ENCODE measurements around the gene TMEM87A. TPM values are rescaled to one million over a fixed set of nuclear protein-coding genes. Genes with fewer than 3 reads are reported as not detected.

The TMEM87A gene
- polyA plus RNA-seq, 12 donors, result 35.9 to 50.9 (median 43.7) TPM; not detected in 1

GRCh38 chr15:42165106-42165505 is 108.1 kb downstream of the TMEM87A start:
- DNase-seq, result no peak

- DNase-seq, result no peak
These were observed 109.2 kb downstream of the TMEM87A start for GRCh38 chr15:42163947-42164550.

GRCh38 chr15:42163291-42163690 is 109.9 kb downstream of the TMEM87A start:
- no peak for DNase-seq

Other genes with a start within 250 kb of the TMEM87A start
- gene PLA2G4D, start 178.9 kb downstream of the TMEM87A start, polyA plus RNA-seq (ENCODE audit: insufficient read length in 12 of 12), result under 1 TPM in 10 of 12 donors, not detected in 2; 0.05 to 0.56 (median 0.12) TPM
- gene PLA2G4F, start 116.8 kb downstream of the TMEM87A start, polyA plus RNA-seq (ENCODE audit: insufficient read length in 12 of 12), result 10 to 100 TPM in 1 of 12 donors, 1 to 10 TPM in 2, under 1 TPM in 6, not detected in 3; 0.05 to 15.3 (median 0.26) TPM
- 10 to 100 TPM in 11 of 12 donors, not detected in 1; 38.4 to 69.2 (median 48.0) TPM for gene VPS39, start 65.1 kb downstream of the TMEM87A start, polyA plus RNA-seq (ENCODE audit: insufficient read length in 12 of 12)
- gene GANC, start 232 bp downstream of the TMEM87A start, polyA plus RNA-seq (ENCODE audit: insufficient read length in 12 of 12), result 10 to 100 TPM in 11 of 12 donors, not detected in 1; 13.9 to 24.9 (median 17.8) TPM
- gene CAPN3, start 86.1 kb upstream of the TMEM87A start, polyA plus RNA-seq (ENCODE audit: insufficient read length in 12 of 12), result 100 to 1,000 TPM; 137 to 558 (median 340) TPM
- gene ZNF106, start 217.7 kb upstream of the TMEM87A start, polyA plus RNA-seq (ENCODE audit: insufficient read length in 12 of 12), result 1,000 to 10,000 TPM in 1 of 12 donors, 100 to 1,000 TPM in 11; 126 to 1,152 (median 271) TPM
- 100 to 1,000 TPM in 1 of 12 donors, 10 to 100 TPM in 10, not detected in 1; 49.2 to 100 (median 63.7) TPM for gene SNAP23, start 222.2 kb upstream of the TMEM87A start, polyA plus RNA-seq (ENCODE audit: insufficient read length in 12 of 12)

All from muscle of arm (tissue), 12 donors.